ENCODE measurements around the gene PAMR1.
A peak's percentile ranks its signal among the peaks of the same experiment; 100 is the strongest.

PAMR1 gene

GRCh38 chr11:35491231-35491871, 34.1 kb downstream of the PAMR1 start:
- DNase-seq = no peak

DNA sequence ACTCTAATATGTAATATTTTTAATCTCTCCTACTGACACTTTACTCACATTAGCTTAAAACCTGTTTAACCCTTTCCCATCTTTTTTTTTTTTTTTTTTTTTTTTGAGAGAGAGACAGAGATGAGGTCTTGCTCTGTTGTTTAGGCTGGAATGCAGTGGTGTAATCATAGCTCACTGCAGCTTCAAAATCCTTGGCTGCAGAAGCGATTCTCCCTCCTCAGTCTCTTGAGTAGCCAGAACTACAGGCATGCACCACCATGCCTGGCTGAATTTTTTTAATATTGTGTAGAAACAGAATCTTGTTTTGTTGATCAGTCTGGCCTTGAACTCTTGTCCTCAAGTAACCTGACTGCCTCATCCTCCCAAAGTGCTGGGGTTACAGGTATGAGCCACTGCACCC, 37.3 kb downstream of the PAMR1 start:
- no peak for DNase-seq

- peak; percentile 50 for DNase-seq
These were observed 37.8 kb downstream of the PAMR1 start for GRCh38 chr11:35487532-35488078.

- DNase-seq = no peak
These were observed 38.5 kb downstream of the PAMR1 start for GRCh38 chr11:35486934-35487333.

- no peak for DNase-seq
These were observed 39.0 kb downstream of the PAMR1 start for GRCh38 chr11:35486446-35486845.

DNA sequence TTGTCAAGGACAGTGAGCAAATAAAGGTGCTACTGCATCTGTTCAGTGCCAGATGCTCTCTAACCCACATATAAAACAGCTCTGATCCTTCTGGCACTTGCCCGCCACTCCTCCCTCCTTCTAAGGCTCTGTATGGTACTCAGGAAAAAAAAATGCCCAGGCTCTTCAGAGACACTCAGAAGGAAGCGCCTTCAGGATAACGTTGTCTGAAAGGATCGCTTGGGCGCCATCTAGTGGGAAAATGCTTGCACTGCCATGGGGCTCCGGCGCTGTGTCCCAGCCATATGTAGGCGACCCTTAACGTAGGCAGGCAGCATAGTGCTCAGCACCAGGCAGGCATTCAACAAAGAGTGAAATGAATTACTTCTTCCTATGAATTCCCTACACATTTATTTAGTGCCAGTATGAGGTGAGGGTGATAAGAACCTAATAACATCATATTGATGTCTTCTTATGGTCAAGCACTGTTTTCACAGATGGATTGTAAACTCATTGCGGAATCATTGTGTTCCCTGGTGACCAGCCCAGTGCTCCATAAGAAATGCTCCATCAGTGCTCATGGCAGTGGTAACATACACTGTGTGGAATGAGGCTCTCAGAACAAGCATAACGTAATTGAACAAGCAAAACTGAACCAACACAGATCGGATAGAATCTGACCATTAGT, 39.6 kb downstream of the PAMR1 start:
- DNase-seq = peak; percentile 49

GRCh38 chr11:35484435-35484834, 41.0 kb downstream of the PAMR1 start:
- DNase-seq = no peak

GRCh38 chr11:35483131-35483820, 42.1 kb downstream of the PAMR1 start:
- DNase-seq = no peak

GRCh38 chr11:35479731-35480130, 45.7 kb downstream of the PAMR1 start:
- DNase-seq = no peak

- no peak for DNase-seq
These were observed 46.8 kb downstream of the PAMR1 start for GRCh38 chr11:35478471-35479091.

DNA sequence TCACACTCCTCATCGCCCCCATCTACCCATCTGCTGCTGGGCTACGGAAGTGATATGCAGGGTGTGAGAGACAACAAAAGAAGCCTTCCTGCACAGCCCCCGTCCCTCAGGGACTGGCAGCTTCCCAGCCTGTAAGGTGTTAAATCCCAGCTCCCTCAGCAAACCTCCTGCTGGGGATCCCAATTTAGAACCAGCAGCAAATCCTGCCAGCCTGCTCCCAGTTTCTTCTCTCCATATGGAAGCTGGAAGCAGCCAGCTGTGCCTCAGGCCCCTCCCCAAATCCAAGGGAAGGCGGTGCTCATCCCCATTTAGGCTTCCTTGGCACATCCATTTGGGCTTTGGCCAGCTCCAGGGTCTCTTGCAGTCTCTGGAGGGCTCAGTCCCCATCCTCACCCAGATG, 47.5 kb downstream of the PAMR1 start:
- no peak for DNase-seq

- no peak for DNase-seq
These were observed 50.7 kb downstream of the PAMR1 start for GRCh38 chr11:35474688-35475087.

DNA sequence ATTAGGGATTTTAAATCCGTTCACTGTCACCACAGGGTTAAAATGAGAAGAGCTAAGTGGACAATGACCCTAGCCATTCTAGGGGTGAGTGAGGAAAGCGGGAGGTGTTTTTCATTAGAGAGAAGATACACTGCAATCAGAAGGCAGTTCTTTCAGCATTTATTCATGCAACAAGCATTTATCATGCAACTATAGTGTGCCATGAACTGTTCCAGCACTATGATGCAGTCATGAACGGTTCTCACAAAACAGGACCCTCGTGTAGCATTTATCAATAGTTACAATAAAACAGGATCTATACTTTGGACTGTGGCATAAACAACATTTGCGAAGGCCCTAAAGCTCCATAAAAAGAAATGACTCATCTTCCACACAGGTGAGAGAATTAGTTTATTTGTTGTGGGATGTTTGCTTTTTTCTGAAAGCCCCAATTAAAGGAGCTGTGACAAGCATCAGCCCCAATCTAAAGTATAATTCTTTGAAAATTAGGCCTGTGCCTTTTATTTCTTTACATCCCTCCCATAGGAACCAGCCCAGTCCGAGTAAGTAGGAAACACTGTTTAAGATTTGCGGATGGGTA, 51.5 kb downstream of the PAMR1 start:
- DNase-seq = no peak

GRCh38 chr11:35470616-35471015, 54.8 kb downstream of the PAMR1 start:
- no peak for DNase-seq

- DNase-seq = no peak
These were observed 59.4 kb downstream of the PAMR1 start for GRCh38 chr11:35466058-35466457.

DNA sequence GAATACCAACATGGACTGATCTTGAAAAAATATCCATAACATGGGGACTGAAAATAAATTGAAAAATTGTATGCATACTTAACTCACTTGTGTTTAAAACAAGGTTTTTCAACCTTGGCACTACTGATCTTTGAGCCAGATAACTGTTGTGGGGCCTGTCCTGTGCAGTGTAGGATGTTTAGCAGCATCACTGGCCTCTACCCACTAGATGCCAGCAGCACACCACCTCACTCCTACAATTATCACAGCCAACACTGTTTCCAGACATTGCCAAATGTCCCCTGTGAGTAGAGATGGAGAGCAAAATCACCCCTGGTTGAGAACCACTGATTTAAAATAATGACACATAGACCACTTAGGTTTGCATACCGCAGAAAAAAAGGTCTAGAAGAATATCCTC, 61.1 kb downstream of the PAMR1 start:
- no peak for DNase-seq

GRCh38 chr11:35463331-35463751, 62.1 kb downstream of the PAMR1 start:
- DNase-seq = no peak

DNA sequence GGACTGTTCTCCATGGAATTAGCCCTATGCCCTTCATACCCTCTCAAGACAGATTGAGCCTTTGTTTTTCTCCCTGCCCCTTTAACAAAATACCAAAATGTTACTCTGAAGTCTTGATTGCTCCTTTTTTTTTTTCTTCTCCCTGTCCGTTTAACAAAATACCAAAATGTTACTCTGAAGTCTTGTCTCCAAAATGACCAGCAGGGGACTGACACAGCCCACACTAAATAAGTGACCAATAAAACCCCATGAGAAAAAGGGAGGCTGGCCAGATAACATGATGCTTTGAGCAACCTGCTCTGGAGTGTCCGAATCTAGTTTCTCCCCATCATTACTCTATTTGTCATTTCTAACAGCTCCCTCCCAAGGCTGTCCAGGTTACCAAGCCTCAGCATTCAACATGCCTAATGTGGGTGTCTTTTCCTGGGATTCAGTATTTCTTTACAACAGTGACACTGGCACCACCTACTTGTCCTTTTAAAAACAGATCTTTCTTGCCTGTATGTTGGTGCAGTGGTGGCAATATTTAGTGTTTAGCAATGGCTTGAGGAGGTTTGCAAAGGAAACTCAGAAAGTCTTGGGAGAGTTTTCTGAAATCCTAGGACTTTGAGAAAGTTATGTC, 63.4 kb downstream of the PAMR1 start:
- DNase-seq = no peak

- no peak for DNase-seq
These were observed 65.9 kb downstream of the PAMR1 start for GRCh38 chr11:35459489-35459888.

DNA sequence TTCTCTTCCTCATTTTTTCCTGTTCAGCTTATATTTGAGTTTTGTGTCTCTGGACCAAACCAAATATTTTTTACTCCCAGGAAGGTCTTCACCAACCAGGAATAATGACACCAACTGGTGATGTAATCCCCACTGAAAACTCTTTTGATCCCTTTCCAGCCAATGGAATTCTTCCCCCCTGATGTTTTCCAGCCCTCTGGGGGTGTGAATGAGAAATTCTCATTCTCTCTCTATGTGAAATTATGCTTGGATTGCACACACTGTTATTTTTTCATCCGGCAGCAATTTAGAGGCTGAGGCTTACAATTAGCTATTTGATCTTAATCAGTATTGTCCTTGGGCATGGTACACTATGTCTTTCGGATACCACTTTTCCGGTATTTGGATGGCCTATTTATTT, 66.6 kb downstream of the PAMR1 start:
- no peak for DNase-seq

DNA sequence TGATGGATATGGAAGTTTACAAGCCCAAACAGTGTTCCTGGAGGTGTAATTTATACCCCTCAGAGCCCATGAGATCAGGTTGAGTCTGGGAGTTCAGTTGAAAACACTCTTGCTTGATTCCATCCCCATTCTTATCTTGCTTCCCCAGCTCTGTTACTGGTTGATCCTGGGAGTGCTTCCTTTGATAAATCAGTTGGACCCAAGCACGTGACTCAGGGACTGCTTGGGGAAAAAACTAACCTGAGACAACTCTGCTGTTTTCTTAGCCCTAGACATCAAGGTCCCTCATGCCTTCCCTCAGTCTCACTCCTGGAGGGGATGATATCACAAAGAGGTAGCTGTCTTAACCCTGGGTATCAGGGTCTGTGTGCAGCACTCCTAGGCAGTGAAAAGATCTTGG, 71.1 kb downstream of the PAMR1 start:
- DNase-seq = no peak

DNA sequence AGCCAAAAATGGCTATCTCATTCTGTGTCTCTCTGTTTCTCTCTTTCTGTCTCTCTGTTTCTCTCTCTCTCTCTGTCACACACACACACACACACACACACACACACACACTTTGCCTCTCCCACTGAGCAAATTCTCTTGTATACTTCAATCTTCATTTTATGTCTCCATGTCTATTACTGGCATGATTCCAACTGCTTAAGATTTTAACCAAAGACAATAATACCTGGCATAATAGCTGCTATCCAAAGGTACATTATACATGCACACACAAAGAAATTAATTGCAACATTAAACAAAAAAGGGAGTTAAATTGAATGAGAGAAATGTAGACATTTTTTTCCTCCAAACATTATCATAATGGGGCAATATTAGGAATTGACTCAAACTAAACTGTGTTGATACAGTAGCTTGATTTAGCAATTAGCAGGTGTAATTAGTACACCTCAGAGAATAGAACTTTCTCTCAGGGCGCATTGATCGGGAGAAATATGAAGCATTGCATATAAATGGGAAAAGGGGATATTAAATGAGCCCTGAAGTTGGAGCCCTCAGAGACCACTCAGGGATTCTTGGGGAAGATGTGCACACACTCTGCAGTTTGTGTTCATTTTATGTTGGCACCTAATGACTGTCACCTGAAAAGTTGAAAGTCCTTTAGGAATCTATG, 88.7 kb downstream of the PAMR1 start:
- DNase-seq = no peak

Data from NCI-H526 treated with DMSO at 0.1 percent for 48 hours (cell line).